ENCODE measurements around the gene RNF121. TPM values are rescaled to one million over a fixed set of nuclear protein-coding genes. Genes with fewer than 3 reads are reported as not detected.

RNF121 gene
- total and polyA plus RNA-seq, 4 donors, result 27.6 to 40.6 (median 34.2) TPM

GRCh38 chr11:72018171-72018570 lies 89.3 kb downstream of the RNF121 start:
- Histone ChIP-seq H3K4me3 (ENCODE audit: low read depth, low read length) (no peak overlapping the region), H3K27ac (ENCODE audit: low read depth, low read length) (no peak overlapping the region), H3K9me3 (ENCODE audit: control insufficient read depth, insufficient read depth, low read length) (no peaks in the 10 kb centered on the region), H3K4me1 (ENCODE audit: control insufficient read depth, insufficient read depth, low read length) (peaks cover 19% of the 10 kb centered on the region), H3K36me3 (ENCODE audit: control insufficient read depth, insufficient read depth, low read length) (peaks cover 97% of the 10 kb centered on the region), H3K27me3 (ENCODE audit: control insufficient read depth, insufficient read depth, low read length) (no peaks in the 10 kb centered on the region)
- DNase-seq (ENCODE audit: low read depth in 4 of 6, low spot score in 6 of 6), result no peak
- WGBS (ENCODE audit: insufficient coverage), result 89% methylated on average over 9 of the region's 9 CpGs

DNA sequence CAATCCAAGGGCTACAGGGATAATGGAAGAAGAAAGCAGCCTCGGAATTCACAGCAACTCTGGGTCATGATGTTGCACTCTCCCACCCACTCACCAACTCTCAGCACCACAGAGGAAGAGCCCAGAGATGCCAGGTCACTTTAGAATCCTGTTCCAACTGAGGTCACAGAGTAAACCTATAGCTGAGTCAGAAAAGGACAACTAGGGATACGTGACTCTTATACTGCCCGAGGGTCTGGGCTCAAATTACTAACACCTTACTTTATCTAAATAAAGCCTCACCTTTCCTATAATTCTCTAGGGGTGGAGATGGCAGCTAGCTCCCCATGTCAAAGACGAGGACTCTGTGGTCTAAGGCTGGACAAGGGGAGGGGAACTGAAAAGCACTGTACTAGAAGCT lies 94.5 kb downstream of the RNF121 start:
- Histone ChIP-seq H3K4me3 (ENCODE audit: low read depth, low read length) (no peak overlapping the region), H3K27me3 (ENCODE audit: control insufficient read depth, insufficient read depth, low read length) (no peaks in the 10 kb centered on the region), H3K27ac (ENCODE audit: low read depth, low read length) (no peak overlapping the region), H3K36me3 (ENCODE audit: control insufficient read depth, insufficient read depth, low read length) (peaks cover 66% of the 10 kb centered on the region), H3K4me1 (ENCODE audit: control insufficient read depth, insufficient read depth, low read length) (peaks cover 6% of the 10 kb centered on the region), H3K9me3 (ENCODE audit: control insufficient read depth, insufficient read depth, low read length) (no peaks in the 10 kb centered on the region)
- no CpG with 5 or more reads among the region's 4 CpGs for WGBS (ENCODE audit: insufficient coverage)
- no peak for DNase-seq (ENCODE audit: low read depth in 4 of 6, low spot score in 6 of 6)

DNA sequence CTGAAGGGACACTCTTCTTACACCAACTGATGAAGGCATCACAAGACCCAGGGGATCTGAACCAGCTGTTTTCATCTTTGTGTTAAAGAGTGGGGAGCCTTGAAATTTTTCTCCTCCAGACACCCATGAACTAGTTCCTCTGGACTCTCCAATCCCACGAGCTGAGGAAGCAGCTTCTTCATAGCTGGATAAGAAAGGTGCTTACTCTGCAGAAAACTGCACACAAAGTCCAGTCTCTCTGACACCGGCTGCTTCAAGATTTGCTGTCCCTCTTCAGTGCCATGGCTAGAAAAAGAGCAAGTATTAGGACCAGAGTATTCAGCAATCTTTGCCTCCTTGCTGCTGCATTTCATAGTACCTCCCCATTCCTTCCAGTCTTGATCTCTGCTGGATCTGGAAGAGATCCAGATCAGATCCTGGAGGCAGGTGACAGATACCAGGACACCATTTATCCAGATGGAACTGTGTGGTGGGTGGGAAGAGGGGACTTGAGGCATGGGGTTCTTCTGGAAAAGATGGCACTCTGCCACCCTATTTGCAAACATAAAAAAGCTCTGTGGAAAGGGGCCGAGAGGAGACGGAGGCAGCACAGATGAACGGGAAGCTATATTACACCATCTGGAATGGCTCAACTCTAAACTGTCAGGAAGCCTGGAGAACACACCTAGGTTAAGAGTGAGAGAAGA lies 95.4 kb downstream of the RNF121 start:
- peaks cover 61% of the 10 kb centered on the region for H3K36me3 ChIP-seq (ENCODE audit: control insufficient read depth, insufficient read depth, low read length)
- no peaks in the 10 kb centered on the region for H3K9me3 ChIP-seq (ENCODE audit: control insufficient read depth, insufficient read depth, low read length)
- H3K4me3 ChIP-seq (ENCODE audit: low read depth, low read length), result no peak overlapping the region
- 83% methylated on average over 1 of the region's 5 CpGs for WGBS (ENCODE audit: insufficient coverage)
- no peak for DNase-seq (ENCODE audit: low read depth in 4 of 6, low spot score in 6 of 6)
- H3K4me1 ChIP-seq (ENCODE audit: control insufficient read depth, insufficient read depth, low read length), result peaks cover 6% of the 10 kb centered on the region
- H3K27me3 ChIP-seq (ENCODE audit: control insufficient read depth, insufficient read depth, low read length), result no peaks in the 10 kb centered on the region
- no peak overlapping the region for H3K27ac ChIP-seq (ENCODE audit: low read depth, low read length)

- H3K4me1 ChIP-seq (ENCODE audit: control insufficient read depth, insufficient read depth, low read length), result peaks cover 6% of the 10 kb centered on the region
- H3K4me3 ChIP-seq (ENCODE audit: low read depth, low read length), result no peak overlapping the region
- no CpG with 5 or more reads among the region's 1 CpG for WGBS (ENCODE audit: insufficient coverage)
- H3K27me3 ChIP-seq (ENCODE audit: control insufficient read depth, insufficient read depth, low read length), result no peaks in the 10 kb centered on the region
- peaks cover 48% of the 10 kb centered on the region for H3K36me3 ChIP-seq (ENCODE audit: control insufficient read depth, insufficient read depth, low read length)
- DNase-seq (ENCODE audit: low read depth in 4 of 6, low spot score in 6 of 6), result peak in 1 of 6 donors; percentile 43
- H3K27ac ChIP-seq (ENCODE audit: low read depth, low read length), result no peak overlapping the region
- no peaks in the 10 kb centered on the region for H3K9me3 ChIP-seq (ENCODE audit: control insufficient read depth, insufficient read depth, low read length)
These were observed 97.2 kb downstream of the RNF121 start for GRCh38 chr11:72026090-72026489.

DNA sequence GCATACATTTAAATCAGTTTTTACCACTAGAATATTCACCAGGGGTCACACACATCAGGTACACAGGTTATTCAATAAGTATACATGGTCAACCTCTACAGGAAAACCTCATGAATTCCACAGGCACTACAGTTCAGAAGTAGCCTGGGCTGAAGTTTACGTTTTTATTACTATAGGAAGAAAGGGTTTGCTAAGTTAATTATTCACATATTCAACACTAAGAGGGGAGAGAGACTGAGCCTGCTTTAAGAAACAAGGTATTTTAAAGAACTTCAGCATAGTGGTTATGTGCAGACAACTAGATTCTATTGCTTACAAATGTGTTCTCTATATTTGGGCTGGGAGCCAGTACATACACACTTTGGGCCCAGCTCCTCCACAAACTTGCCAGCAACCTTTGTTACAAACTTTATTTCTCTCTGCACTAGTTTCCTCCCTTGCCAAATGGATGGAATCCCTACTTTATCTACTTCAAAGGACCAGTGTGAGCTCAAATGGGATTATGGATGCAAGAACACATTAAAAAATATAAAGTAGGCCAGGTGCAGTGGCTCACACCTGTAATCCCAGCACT lies 101.7 kb downstream of the RNF121 start:
- Histone ChIP-seq H3K27ac (ENCODE audit: low read depth, low read length) (no peak overlapping the region), H3K9me3 (ENCODE audit: control insufficient read depth, insufficient read depth, low read length) (no peaks in the 10 kb centered on the region)

GRCh38 chr11:72036687-72037086 lies 107.8 kb downstream of the RNF121 start:
- Histone ChIP-seq H3K4me1 (ENCODE audit: control insufficient read depth, insufficient read depth, low read length) (peaks cover 42% of the 10 kb centered on the region), H3K4me3 (ENCODE audit: low read depth, low read length) (no peak overlapping the region), H3K27ac (ENCODE audit: low read depth, low read length) (no peak overlapping the region), H3K36me3 (ENCODE audit: control insufficient read depth, insufficient read depth, low read length) (peaks cover 26% of the 10 kb centered on the region), H3K27me3 (ENCODE audit: control insufficient read depth, insufficient read depth, low read length) (no peaks in the 10 kb centered on the region), H3K9me3 (ENCODE audit: control insufficient read depth, insufficient read depth, low read length) (no peaks in the 10 kb centered on the region)
- 67% methylated on average over 2 of the region's 3 CpGs for WGBS (ENCODE audit: insufficient coverage)
- no peak for DNase-seq (ENCODE audit: low read depth in 4 of 6, low spot score in 6 of 6)

More for the DNA sequence above, 101.7 kb downstream of the RNF121 start:
- Histone ChIP-seq H3K4me3 (ENCODE audit: low read depth, low read length) (no peak overlapping the region), H3K4me1 (ENCODE audit: control insufficient read depth, insufficient read depth, low read length) (no peaks in the 10 kb centered on the region), H3K27me3 (ENCODE audit: control insufficient read depth, insufficient read depth, low read length) (no peaks in the 10 kb centered on the region), H3K36me3 (ENCODE audit: control insufficient read depth, insufficient read depth, low read length) (peaks cover 43% of the 10 kb centered on the region)
- DNase-seq (ENCODE audit: low read depth in 4 of 6, low spot score in 6 of 6), result no peak
- WGBS (ENCODE audit: insufficient coverage), result no CpG with 5 or more reads among the region's 1 CpG

DNA sequence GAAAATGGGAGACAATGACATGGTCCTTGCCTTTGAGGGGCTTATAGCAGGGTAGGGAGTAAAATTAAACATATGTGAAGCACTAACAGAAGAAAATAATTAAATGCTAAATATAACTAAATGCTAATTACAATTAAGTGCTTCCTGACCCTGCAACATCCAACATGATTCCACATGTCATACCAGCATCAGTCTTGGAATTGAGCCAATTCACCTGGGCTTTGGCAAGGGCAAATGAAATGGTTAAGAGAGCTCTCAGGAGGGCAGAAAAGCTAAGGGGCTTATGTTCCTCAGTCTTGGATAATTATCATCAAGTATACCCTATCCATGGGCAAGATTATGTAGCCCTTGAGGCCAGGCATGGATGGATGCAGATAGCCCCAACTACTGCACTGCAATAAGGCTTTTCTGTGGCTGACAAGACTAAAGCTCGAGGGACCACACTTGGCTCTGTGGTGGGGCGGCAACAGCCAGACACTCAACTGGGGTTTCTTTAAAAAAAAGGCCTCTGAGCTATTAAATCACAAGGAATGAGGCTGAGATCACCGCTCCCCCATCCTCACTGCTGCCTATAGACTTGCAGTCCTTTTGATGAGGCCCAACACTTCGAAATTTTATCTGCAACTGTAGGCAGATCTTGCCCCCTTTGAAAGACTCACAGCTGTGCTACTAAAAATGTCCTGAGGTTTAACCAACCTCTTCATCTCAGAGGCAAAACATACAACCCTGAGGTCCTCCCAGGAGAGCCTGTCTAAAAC lies 108.9 kb downstream of the RNF121 start:
- Histone ChIP-seq H3K27ac (ENCODE audit: low read depth, low read length) (peak overlapping the region; percentile 100), H3K27me3 (ENCODE audit: control insufficient read depth, insufficient read depth, low read length) (no peaks in the 10 kb centered on the region), H3K36me3 (ENCODE audit: control insufficient read depth, insufficient read depth, low read length) (peaks cover 22% of the 10 kb centered on the region), H3K9me3 (ENCODE audit: control insufficient read depth, insufficient read depth, low read length) (no peaks in the 10 kb centered on the region), H3K4me1 (ENCODE audit: control insufficient read depth, insufficient read depth, low read length) (peaks cover 50% of the 10 kb centered on the region), H3K4me3 (ENCODE audit: low read depth, low read length) (peak overlapping the region; percentile 83)
- 26% methylated on average over 4 of the region's 4 CpGs for WGBS (ENCODE audit: insufficient coverage)
- peak in 1 of 6 donors; percentile 43 for DNase-seq (ENCODE audit: low read depth in 4 of 6, low spot score in 6 of 6)

DNA sequence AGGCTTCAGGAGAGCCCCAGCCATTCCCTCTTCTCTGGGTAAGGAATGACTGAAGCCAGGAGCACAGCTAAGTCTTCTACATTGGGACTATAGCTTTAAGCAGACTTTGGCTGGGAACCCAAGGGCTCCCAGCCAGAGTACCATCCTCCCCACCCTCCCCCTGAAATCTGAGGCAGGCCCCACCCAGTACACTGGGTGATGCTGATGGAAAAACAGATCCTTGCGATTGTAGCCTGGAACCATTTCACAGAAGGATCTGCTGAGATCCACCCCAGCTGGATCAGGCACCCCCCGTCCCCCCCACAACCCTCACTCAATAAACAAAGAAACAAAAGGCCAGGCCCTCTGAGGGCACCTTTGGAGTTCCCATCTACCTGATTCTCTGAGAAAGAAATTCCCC lies 109.6 kb downstream of the RNF121 start:
- no peaks in the 10 kb centered on the region for H3K9me3 ChIP-seq (ENCODE audit: control insufficient read depth, insufficient read depth, low read length)
- DNase-seq (ENCODE audit: low read depth in 4 of 6, low spot score in 6 of 6), result peak in 3 of 6 donors; percentile 38 to 95 (median 80)
- H3K27ac ChIP-seq (ENCODE audit: low read depth, low read length), result peak overlapping the region; percentile 100
- H3K4me3 ChIP-seq (ENCODE audit: low read depth, low read length), result peak overlapping the region; percentile 83
- H3K36me3 ChIP-seq (ENCODE audit: control insufficient read depth, insufficient read depth, low read length), result peaks cover 17% of the 10 kb centered on the region
- WGBS (ENCODE audit: insufficient coverage), result 0% methylated on average over 2 of the region's 2 CpGs
- no peaks in the 10 kb centered on the region for H3K27me3 ChIP-seq (ENCODE audit: control insufficient read depth, insufficient read depth, low read length)
- H3K4me1 ChIP-seq (ENCODE audit: control insufficient read depth, insufficient read depth, low read length), result peaks cover 52% of the 10 kb centered on the region

DNA sequence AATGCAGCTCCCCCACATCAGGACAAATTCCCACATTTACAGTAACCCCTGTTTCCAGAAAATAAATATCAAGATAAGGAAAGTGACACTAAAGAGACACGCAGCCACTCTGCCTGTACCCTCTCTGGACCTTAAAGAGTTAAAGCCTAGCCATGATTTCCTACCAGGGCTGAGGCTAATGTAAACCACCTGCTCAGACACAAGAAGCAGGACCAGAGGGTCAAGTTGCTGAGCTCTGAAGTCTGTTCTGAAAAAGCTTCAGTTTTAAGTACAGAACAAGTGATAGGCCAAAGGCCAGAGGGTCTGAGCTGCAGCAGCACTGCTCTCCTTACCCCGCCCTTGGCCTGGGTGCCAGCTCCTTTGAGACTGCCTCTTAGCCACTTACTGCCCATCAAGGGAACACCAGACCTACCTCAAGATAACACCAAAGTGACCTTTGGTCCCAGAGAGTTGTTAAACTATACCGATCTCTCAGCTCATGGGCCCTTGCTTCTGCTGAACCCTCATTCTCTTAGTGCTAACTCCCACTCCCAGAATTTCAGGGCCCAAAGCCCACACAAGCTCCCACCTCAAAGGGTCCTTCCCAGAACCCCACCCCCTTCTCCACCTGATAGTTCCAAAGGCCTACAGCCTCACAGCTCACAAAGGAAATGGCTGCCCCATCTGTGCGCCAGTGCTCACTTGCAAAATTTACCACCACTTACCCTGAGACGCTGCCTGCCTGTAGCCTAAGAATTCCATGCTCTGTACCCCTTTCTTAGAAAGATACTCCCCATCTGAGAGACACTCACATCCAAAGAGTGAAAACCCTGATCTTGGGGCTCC lies 110.4 kb downstream of the RNF121 start:
- peaks cover 52% of the 10 kb centered on the region for H3K4me1 ChIP-seq (ENCODE audit: control insufficient read depth, insufficient read depth, low read length)
- 30% methylated on average over 5 of the region's 5 CpGs for WGBS (ENCODE audit: insufficient coverage)
- H3K27ac ChIP-seq (ENCODE audit: low read depth, low read length), result peak overlapping the region; percentile 100
- peak overlapping the region; percentile 83 for H3K4me3 ChIP-seq (ENCODE audit: low read depth, low read length)
- H3K9me3 ChIP-seq (ENCODE audit: control insufficient read depth, insufficient read depth, low read length), result no peaks in the 10 kb centered on the region
- peak in 3 of 6 donors; percentile 33 to 53 (median 51) for DNase-seq (ENCODE audit: low read depth in 4 of 6, low spot score in 6 of 6)
- H3K27me3 ChIP-seq (ENCODE audit: control insufficient read depth, insufficient read depth, low read length), result no peaks in the 10 kb centered on the region
- peaks cover 13% of the 10 kb centered on the region for H3K36me3 ChIP-seq (ENCODE audit: control insufficient read depth, insufficient read depth, low read length)

Data from spinal cord (tissue), 10 donors.